ENCODE results near the gene ADAM19. TPM values are rescaled to one million over a fixed set of nuclear protein-coding genes. Genes with fewer than 3 reads are reported as not detected.

Gene ADAM19
- total and polyA plus RNA-seq, 2 donors (not counting 1 experiment from before 2014, with no cell fraction given), result 13.0 to 65.2 TPM

DNA sequence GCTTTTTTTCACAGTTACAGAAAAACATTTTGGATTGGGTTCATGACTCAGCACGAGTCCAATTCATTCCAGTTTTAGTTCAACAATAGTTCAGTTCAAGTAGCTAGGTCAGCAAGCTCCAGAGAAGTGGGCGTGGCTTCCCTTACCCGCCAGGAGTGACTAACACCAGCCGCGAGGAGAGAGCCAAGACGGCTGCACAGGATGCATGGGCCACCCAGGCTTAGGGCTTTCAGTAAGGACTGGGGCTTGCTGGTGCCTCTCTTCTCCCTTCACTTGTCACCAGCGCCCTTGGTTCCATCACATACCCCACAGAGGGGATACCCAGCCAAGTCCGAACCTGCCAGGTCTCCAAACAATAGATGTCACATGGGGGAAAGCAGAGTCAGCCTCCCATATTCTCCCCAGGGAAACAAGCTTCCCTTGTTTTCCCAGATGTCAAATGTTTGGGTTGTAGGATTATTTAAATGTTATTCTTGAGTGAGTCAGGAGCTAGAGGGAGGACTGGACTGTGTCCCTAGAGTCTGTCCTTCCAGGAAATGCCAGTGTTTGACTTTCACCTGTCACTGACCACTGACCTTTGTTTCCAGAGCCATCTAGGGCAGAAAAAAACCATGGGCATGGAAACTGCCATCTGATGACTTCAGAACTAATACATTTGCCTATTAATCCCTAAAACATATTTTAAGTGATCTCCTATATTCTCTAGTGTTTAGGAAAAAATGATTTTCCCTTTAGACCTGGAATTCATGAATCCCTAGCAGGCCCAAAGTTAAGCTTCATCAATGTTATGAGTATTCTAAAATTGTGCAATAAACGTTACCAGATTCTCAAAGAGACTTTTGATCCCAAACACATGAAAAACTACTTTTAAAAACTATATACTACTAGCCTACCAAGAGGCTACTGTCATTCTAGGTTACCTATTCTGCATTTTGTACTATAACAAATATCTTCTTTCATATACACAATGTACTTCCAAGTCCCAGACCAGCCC lies 63.6 kb downstream of the ADAM19 start:
- no peaks in the 10 kb centered on the region for H3K9me3 ChIP-seq (ENCODE audit: control insufficient read depth, insufficient read depth, low read depth, low read length)
- no peak overlapping the region for H2AFZ ChIP-seq (ENCODE audit: low read length)
- no peak overlapping the region for H3K9ac ChIP-seq (ENCODE audit: insufficient read depth, low read length)

DNA sequence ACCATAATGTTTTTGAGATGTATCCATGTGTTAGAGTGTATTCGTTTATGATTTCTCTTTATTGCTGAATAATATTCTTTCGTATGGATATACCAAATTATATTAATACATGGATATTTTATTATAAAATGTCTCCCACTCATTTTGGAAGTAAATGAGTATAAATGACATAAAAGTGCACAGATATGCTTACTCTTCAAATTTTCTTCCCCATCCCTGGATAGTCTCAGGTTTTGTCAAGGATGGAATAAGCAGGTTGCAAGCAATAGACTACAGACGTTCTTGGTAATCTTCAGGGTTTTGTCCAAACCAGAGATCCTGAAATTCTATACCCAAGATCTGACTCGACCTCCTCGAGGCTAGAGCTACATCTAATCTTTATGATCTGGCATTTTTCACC lies 64.9 kb downstream of the ADAM19 start:
- no peaks in the 10 kb centered on the region for H3K27me3 ChIP-seq (ENCODE audit: control insufficient read depth, insufficient read depth, low read length)
- H3K9me3 ChIP-seq (ENCODE audit: control insufficient read depth, insufficient read depth, low read depth, low read length), result no peaks in the 10 kb centered on the region
- H2AFZ ChIP-seq (ENCODE audit: low read length), result no peak overlapping the region
- peaks cover 11% of the 10 kb centered on the region for H3K4me1 ChIP-seq (ENCODE audit: control insufficient read depth, extremely low read depth, insufficient read depth, low read length)
- H3K4me3 ChIP-seq (replicated peaks in 1 of 4; ENCODE audit: control extremely low read depth in 1 of 4, insufficient read depth in 1 of 4, low read depth in 3 of 4, low read length in 4 of 4), result no peak overlapping the region
- H3K79me2 ChIP-seq (ENCODE audit: control insufficient read depth, insufficient read depth, low read length), result no peaks in the 10 kb centered on the region
- DNase-seq (ENCODE audit: low read depth in 2 of 2), result no peak
- H3K36me3 ChIP-seq (ENCODE audit: control insufficient read depth, insufficient read depth, low read length), result peaks cover 4% of the 10 kb centered on the region
- no peak for TF ChIP-seq CTCF (conservative IDR thresholded peaks at IDR 0.05 in 1 of 2, IDR thresholded peaks at IDR 0.05 in 1 of 2; ENCODE audit: low read depth in 1 of 2, low read length in 2 of 2)
- no peak for TF ChIP-seq EZH2 (IDR thresholded peaks at IDR 0.05; ENCODE audit: low read length, missing control alignments)
- H3K9ac ChIP-seq (ENCODE audit: insufficient read depth, low read length), result no peak overlapping the region
- H4K20me1 ChIP-seq (ENCODE audit: control insufficient read depth, extremely low read depth, insufficient read depth, low read length), result no peaks in the 10 kb centered on the region
- H3K27ac ChIP-seq (ENCODE audit: insufficient read depth, low read length), result peak overlapping the region; percentile 71
- no peak overlapping the region for H3K4me2 ChIP-seq (ENCODE audit: extremely low read depth, insufficient read depth, low read length)

More for the DNA sequence above, 63.6 kb downstream of the ADAM19 start:
- Histone ChIP-seq H3K27ac (ENCODE audit: insufficient read depth, low read length) (peak overlapping the region; percentile 71), H3K79me2 (ENCODE audit: control insufficient read depth, insufficient read depth, low read length) (no peaks in the 10 kb centered on the region), H3K4me3 (replicated peaks in 1 of 4; ENCODE audit: control extremely low read depth in 1 of 4, insufficient read depth in 1 of 4, low read depth in 3 of 4, low read length in 4 of 4) (no peak overlapping the region), H3K4me1 (ENCODE audit: control insufficient read depth, extremely low read depth, insufficient read depth, low read length) (peaks cover 21% of the 10 kb centered on the region), H4K20me1 (ENCODE audit: control insufficient read depth, extremely low read depth, insufficient read depth, low read length) (no peaks in the 10 kb centered on the region), H3K36me3 (ENCODE audit: control insufficient read depth, insufficient read depth, low read length) (peaks cover 2% of the 10 kb centered on the region), H3K27me3 (ENCODE audit: control insufficient read depth, insufficient read depth, low read length) (no peaks in the 10 kb centered on the region), H3K4me2 (ENCODE audit: extremely low read depth, insufficient read depth, low read length) (peak overlapping the region; percentile 53)
- peak; percentile 98 to 99 for DNase-seq (ENCODE audit: low read depth in 2 of 2)
- no peak for TF ChIP-seq CTCF (conservative IDR thresholded peaks at IDR 0.05 in 1 of 2, IDR thresholded peaks at IDR 0.05 in 1 of 2; ENCODE audit: low read depth in 1 of 2, low read length in 2 of 2)
- TF ChIP-seq EZH2 (IDR thresholded peaks at IDR 0.05; ENCODE audit: low read length, missing control alignments), result no peak

DNA sequence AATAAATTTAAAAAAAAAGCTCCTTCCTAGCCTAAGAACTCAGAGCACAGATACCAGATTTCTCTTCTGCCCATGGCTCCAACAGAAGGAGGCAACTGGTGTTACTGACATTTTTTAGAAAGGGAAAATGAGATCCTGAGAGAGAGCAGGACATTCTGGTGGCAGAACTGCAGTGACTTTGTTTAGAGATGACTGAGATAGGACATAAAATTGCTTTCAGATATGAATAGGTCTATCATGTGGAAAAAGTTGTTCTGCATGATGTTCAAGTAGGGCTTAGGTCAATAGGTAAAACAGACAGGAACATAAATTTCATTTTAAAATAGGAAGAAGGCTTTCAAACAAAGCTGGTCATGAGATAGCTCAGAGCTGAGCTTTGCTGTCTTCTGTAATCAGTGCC lies 66.0 kb downstream of the ADAM19 start:
- no peak for DNase-seq (ENCODE audit: low read depth in 2 of 2)
- Histone ChIP-seq H3K79me2 (ENCODE audit: control insufficient read depth, insufficient read depth, low read length) (no peaks in the 10 kb centered on the region), H3K27ac (ENCODE audit: insufficient read depth, low read length) (no peak overlapping the region), H3K9ac (ENCODE audit: insufficient read depth, low read length) (no peak overlapping the region), H3K4me3 (replicated peaks in 1 of 4; ENCODE audit: control extremely low read depth in 1 of 4, insufficient read depth in 1 of 4, low read depth in 3 of 4, low read length in 4 of 4) (no peak overlapping the region), H3K9me3 (ENCODE audit: control insufficient read depth, insufficient read depth, low read depth, low read length) (no peaks in the 10 kb centered on the region), H2AFZ (ENCODE audit: low read length) (no peak overlapping the region), H3K4me1 (ENCODE audit: control insufficient read depth, extremely low read depth, insufficient read depth, low read length) (peaks cover 8% of the 10 kb centered on the region), H3K36me3 (ENCODE audit: control insufficient read depth, insufficient read depth, low read length) (peaks cover 6% of the 10 kb centered on the region), H3K27me3 (ENCODE audit: control insufficient read depth, insufficient read depth, low read length) (no peaks in the 10 kb centered on the region), H3K4me2 (ENCODE audit: extremely low read depth, insufficient read depth, low read length) (no peak overlapping the region), H4K20me1 (ENCODE audit: control insufficient read depth, extremely low read depth, insufficient read depth, low read length) (no peaks in the 10 kb centered on the region)
- TF ChIP-seq EZH2 (IDR thresholded peaks at IDR 0.05; ENCODE audit: low read length, missing control alignments) (no peak), CTCF (conservative IDR thresholded peaks at IDR 0.05 in 1 of 2, IDR thresholded peaks at IDR 0.05 in 1 of 2; ENCODE audit: low read depth in 1 of 2, low read length in 2 of 2) (no peak)
